ENCODE data around the gene PPP2R2B. TPM values are rescaled to one million over a fixed set of nuclear protein-coding genes. Genes with fewer than 3 reads are reported as not detected.

Gene PPP2R2B
- total RNA-seq, 1 donor from 2014 or later: 1.2 TPM

- Histone ChIP-seq H3K4me1 (no peaks in the 10 kb centered on the region), H3K27me3 (no peaks in the 10 kb centered on the region), H3K36me3 (no peaks in the 10 kb centered on the region), H3K9me3 (no peaks in the 10 kb centered on the region), H3K4me3 (no peak overlapping the region), H3K27ac (no peak overlapping the region)
- ATAC-seq (no peak), DNase-seq (no peak)
- intact Hi-C loops (cut with DNase I): no loop called here
- no peak for TF ChIP-seq CTCF (IDR thresholded peaks at IDR 0.05)
These were observed 210.8 kb downstream of the PPP2R2B start for GRCh38 chr5:146667633-146668272.

- ATAC-seq: no peak
These were observed 216.3 kb downstream of the PPP2R2B start for GRCh38 chr5:146662229-146662628.

GRCh38 chr5:146660376-146660960 is 218.1 kb downstream of the PPP2R2B start:
- intact Hi-C loops (cut with DNase I): no loop called here
- Histone ChIP-seq H3K4me1 (no peaks in the 10 kb centered on the region), H3K4me3 (no peak overlapping the region), H3K36me3 (no peaks in the 10 kb centered on the region), H3K27me3 (no peaks in the 10 kb centered on the region), H3K9me3 (no peaks in the 10 kb centered on the region), H3K27ac (no peak overlapping the region)
- TF ChIP-seq CTCF (IDR thresholded peaks at IDR 0.05): no peak
- ATAC-seq (no peak), DNase-seq (no peak)

More at GRCh38 chr5:146662229-146662628, 216.3 kb downstream of the PPP2R2B start:
- no peak for DNase-seq
- no peak overlapping the region for H3K27ac ChIP-seq
- H3K27me3 ChIP-seq: no peaks in the 10 kb centered on the region
- H3K9me3 ChIP-seq: no peaks in the 10 kb centered on the region
- no peaks in the 10 kb centered on the region for H3K36me3 ChIP-seq
- TF ChIP-seq CTCF (IDR thresholded peaks at IDR 0.05): peak; percentile 51
- no peaks in the 10 kb centered on the region for H3K4me1 ChIP-seq
- no peak overlapping the region for H3K4me3 ChIP-seq
- intact Hi-C loops (cut with DNase I): no loop called here

- intact Hi-C loops (cut with DNase I): no loop called here
- H3K27me3 ChIP-seq: no peaks in the 10 kb centered on the region
- TF ChIP-seq CTCF (IDR thresholded peaks at IDR 0.05): no peak
- H3K36me3 ChIP-seq: no peaks in the 10 kb centered on the region
- no peak overlapping the region for H3K4me3 ChIP-seq
- DNase-seq (no peak), ATAC-seq (no peak)
- no peaks in the 10 kb centered on the region for H3K9me3 ChIP-seq
- no peaks in the 10 kb centered on the region for H3K4me1 ChIP-seq
- no peak overlapping the region for H3K27ac ChIP-seq
These were observed 218.6 kb downstream of the PPP2R2B start for GRCh38 chr5:146659961-146660360.

GRCh38 chr5:146656703-146657102 is 221.9 kb downstream of the PPP2R2B start:
- H3K27ac ChIP-seq: no peak overlapping the region
- ATAC-seq: no peak
- DNase-seq: no peak
- no peaks in the 10 kb centered on the region for H3K36me3 ChIP-seq
- H3K9me3 ChIP-seq: no peaks in the 10 kb centered on the region
- no peak for TF ChIP-seq CTCF (IDR thresholded peaks at IDR 0.05)
- intact Hi-C loops (cut with DNase I): no loop called here
- H3K4me1 ChIP-seq: no peaks in the 10 kb centered on the region
- no peak overlapping the region for H3K4me3 ChIP-seq
- no peaks in the 10 kb centered on the region for H3K27me3 ChIP-seq

Data from upper lobe of right lung (tissue), 1 donor.